Measurements from ENCODE around the gene WNK2.

DNA sequence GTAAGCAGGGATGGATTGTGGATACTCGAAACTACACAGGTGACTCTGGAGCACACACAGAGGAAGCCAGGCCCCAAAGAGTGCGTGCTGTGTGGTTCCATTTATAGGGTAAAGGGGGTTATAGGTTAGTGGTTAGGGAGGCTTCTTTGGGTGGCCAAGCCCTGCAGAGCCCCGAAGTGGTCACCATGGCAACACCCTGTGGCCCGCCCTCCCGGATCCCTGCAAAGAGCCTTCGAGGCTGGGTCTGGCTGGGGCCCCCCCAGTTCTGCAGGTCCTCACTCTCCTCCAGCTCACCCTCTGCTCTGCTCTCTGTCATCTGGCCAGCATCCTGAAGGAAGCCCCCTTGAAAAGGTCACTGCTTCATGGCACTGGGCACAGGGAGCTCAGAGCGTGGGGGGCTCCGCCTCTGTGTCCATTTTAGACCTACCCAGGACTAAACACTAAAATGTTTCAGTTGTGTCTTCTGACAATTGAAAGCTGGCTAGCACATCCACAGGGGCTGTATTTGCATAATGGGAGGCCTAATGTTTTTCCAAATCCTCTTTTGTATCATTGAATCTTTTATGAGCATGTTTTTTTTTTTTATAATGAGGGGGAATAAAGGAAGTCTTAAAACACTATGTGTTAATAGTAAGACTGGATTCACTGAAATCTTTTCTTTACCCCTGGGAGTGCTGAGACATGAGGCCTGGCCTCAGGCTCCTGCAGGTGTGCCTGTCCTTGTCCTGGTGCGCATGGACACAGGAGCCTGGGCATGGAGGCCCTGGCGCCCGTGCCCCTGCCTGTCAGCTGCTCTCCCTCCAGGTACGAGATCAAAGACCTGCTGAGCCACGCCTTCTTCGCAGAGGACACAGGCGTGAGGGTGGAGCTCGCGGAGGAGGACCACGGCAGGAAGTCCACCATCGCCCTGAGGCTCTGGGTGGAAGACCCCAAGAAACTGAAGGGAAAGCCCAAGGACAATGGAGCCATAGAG lies 55.3 kb downstream of the WNK2 start:
- TF ChIP-seq, protein P1, sequence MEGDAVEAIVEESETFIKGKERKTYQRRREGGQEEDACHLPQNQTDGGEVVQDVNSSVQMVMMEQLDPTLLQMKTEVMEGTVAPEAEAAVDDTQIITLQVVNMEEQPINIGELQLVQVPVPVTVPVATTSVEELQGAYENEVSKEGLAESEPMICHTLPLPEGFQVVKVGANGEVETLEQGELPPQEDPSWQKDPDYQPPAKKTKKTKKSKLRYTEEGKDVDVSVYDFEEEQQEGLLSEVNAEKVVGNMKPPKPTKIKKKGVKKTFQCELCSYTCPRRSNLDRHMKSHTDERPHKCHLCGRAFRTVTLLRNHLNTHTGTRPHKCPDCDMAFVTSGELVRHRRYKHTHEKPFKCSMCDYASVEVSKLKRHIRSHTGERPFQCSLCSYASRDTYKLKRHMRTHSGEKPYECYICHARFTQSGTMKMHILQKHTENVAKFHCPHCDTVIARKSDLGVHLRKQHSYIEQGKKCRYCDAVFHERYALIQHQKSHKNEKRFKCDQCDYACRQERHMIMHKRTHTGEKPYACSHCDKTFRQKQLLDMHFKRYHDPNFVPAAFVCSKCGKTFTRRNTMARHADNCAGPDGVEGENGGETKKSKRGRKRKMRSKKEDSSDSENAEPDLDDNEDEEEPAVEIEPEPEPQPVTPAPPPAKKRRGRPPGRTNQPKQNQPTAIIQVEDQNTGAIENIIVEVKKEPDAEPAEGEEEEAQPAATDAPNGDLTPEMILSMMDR (IDR thresholded peaks at IDR 0.05; ENCODE audit: extremely low read depth in 1 of 2, insufficient read depth in 1 of 2, low read depth in 1 of 2, low read length in 2 of 2) = no peak
- TF ChIP-seq POLR2AphosphoS5 (IDR thresholded peaks at IDR 0.05; ENCODE audit: insufficient read depth, low read depth, low read length) (no peak), POLR2A (IDR thresholded peaks at IDR 0.05; ENCODE audit: low read depth, low read length) (no peak), EZH2 (IDR thresholded peaks at IDR 0.05; ENCODE audit: borderline replicate concordance, low read depth, low read length, severe bottlenecking) (no peak), GATA2 (IDR thresholded peaks at IDR 0.05; ENCODE audit: insufficient read depth, insufficient read length, low read depth, low read length) (no peak)
- TF ChIP-seq, protein P2, sequence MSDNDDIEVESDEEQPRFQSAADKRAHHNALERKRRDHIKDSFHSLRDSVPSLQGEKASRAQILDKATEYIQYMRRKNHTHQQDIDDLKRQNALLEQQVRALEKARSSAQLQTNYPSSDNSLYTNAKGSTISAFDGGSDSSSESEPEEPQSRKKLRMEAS (IDR thresholded peaks at IDR 0.05; ENCODE audit: insufficient read depth, insufficient read length) = no peak

All from endothelial cell of umbilical vein (primary cell).